ENCODE measurements around the gene PSMC3IP. TPM values are rescaled to one million over a fixed set of nuclear protein-coding genes. Genes with fewer than 3 reads are reported as not detected.
A peak's percentile ranks its signal among the peaks of the same experiment; 100 is the strongest.

PSMC3IP gene
- total RNA-seq, 2 donors from 2014 or later, result 2.9 to 11.2 TPM

GRCh38 chr17:42530952-42531454, 46.5 kb downstream of the PSMC3IP start:
- Histone ChIP-seq H3K9me3 (no peaks in the 10 kb centered on the region), H3K27me3 (replicated peaks; ENCODE audit: insufficient read depth) (no peaks in the 10 kb centered on the region), H3K4me3 (no peak overlapping the region), H3K27ac (peak overlapping the region; percentile 44 to 85), H3K4me1 (replicated peaks) (peaks cover 4% of the 10 kb centered on the region), H3K36me3 (no peaks in the 10 kb centered on the region)
- TF ChIP-seq POLR2AphosphoS5 (IDR thresholded peaks at IDR 0.05), result peak; percentile 11
- no peak for TF ChIP-seq POLR2A (IDR thresholded peaks at IDR 0.05)
- TF ChIP-seq, protein P1, sequence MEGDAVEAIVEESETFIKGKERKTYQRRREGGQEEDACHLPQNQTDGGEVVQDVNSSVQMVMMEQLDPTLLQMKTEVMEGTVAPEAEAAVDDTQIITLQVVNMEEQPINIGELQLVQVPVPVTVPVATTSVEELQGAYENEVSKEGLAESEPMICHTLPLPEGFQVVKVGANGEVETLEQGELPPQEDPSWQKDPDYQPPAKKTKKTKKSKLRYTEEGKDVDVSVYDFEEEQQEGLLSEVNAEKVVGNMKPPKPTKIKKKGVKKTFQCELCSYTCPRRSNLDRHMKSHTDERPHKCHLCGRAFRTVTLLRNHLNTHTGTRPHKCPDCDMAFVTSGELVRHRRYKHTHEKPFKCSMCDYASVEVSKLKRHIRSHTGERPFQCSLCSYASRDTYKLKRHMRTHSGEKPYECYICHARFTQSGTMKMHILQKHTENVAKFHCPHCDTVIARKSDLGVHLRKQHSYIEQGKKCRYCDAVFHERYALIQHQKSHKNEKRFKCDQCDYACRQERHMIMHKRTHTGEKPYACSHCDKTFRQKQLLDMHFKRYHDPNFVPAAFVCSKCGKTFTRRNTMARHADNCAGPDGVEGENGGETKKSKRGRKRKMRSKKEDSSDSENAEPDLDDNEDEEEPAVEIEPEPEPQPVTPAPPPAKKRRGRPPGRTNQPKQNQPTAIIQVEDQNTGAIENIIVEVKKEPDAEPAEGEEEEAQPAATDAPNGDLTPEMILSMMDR (IDR thresholded peaks at IDR 0.05), result no peak
- 89% methylated on average over 2 of the region's 2 CpGs for WGBS
- intact Hi-C loops (cut with DNase I), result no loop called here
- no peak for DNase-seq (ENCODE audit: low spot score)

GRCh38 chr17:42529061-42529460, 48.5 kb downstream of the PSMC3IP start:
- H3K27me3 ChIP-seq (replicated peaks; ENCODE audit: insufficient read depth), result no peaks in the 10 kb centered on the region
- no peaks in the 10 kb centered on the region for H3K9me3 ChIP-seq
- H3K36me3 ChIP-seq, result no peaks in the 10 kb centered on the region
- H3K4me1 ChIP-seq (replicated peaks), result peaks cover 4% of the 10 kb centered on the region
- no peak for DNase-seq (ENCODE audit: low spot score)
- intact Hi-C loops (cut with DNase I), result no loop called here
- 81% methylated on average over 3 of the region's 3 CpGs for WGBS
- no peak for TF ChIP-seq POLR2AphosphoS5 (IDR thresholded peaks at IDR 0.05)
- TF ChIP-seq, protein P1 (IDR thresholded peaks at IDR 0.05), result no peak
- no peak for TF ChIP-seq POLR2A (IDR thresholded peaks at IDR 0.05)
- no peak overlapping the region for H3K27ac ChIP-seq
- H3K4me3 ChIP-seq, result no peak overlapping the region

DNA sequence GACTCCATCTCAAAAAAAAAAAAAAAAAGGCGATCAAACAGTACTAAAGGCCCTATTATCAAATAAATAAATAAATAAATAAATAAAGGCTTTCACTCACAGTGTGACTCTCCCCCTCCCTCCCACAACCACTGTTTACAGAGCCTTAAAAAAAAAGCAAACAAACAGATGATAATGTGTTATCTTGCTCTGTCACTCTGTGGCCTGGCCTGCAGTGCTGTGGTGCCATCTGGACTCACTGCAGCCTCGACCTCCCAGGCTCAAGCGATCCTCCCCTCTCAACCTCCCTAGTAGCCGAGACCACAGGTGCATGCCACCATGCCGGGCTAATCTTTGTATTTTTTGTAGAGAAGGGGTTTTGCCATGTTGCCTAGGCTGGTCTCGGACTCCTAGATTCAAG, 49.6 kb downstream of the PSMC3IP start:
- 94% methylated on average over 6 of the region's 6 CpGs for WGBS
- H3K27ac ChIP-seq, result no peak overlapping the region
- peaks cover 4% of the 10 kb centered on the region for H3K4me1 ChIP-seq (replicated peaks)
- no peaks in the 10 kb centered on the region for H3K27me3 ChIP-seq (replicated peaks; ENCODE audit: insufficient read depth)
- intact Hi-C loops (cut with DNase I), result loop anchor here (2.0 kb wide), 1 partner anchor 203 kb away; no protein-coding TSS in a partner anchor
- no peaks in the 10 kb centered on the region for H3K36me3 ChIP-seq
- DNase-seq (ENCODE audit: low spot score), result no peak
- no peaks in the 10 kb centered on the region for H3K9me3 ChIP-seq
- TF ChIP-seq POLR2A (IDR thresholded peaks at IDR 0.05), result no peak
- no peak for TF ChIP-seq POLR2AphosphoS5 (IDR thresholded peaks at IDR 0.05)
- TF ChIP-seq, protein P1 (IDR thresholded peaks at IDR 0.05), result no peak
- no peak overlapping the region for H3K4me3 ChIP-seq

DNA sequence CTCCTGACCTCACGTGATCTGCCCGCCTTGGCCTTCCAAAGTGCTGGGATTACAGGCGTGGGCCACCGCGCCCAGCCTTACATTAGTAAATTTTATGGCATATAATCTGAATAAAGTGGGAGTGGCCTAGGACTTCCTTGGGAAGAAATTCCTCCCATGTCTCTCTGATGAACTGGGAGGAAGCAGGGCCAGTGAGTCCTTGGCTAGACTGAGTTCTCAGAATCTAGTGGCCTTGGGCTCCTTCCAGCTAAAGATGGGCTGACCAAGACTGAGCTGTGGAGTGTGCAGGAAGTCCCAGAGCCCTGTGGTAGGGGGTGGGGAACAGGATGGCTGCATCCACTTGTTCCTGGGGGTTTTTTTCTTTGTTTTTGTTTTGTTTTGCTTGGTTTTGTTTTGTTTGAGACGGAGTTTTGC, 51.5 kb downstream of the PSMC3IP start:
- DNase-seq (ENCODE audit: low spot score), result no peak
- intact Hi-C loops (cut with DNase I), result loop anchor here (2.0 kb wide), 1 partner anchor 201 kb away; no protein-coding TSS in a partner anchor
- H3K4me1 ChIP-seq (replicated peaks), result peaks cover 4% of the 10 kb centered on the region

More for the DNA sequence above, 51.5 kb downstream of the PSMC3IP start:
- WGBS, result 86% methylated on average over 6 of the region's 6 CpGs
- Histone ChIP-seq H3K9me3 (no peaks in the 10 kb centered on the region), H3K27me3 (replicated peaks; ENCODE audit: insufficient read depth) (no peaks in the 10 kb centered on the region), H3K4me3 (no peak overlapping the region), H3K36me3 (no peaks in the 10 kb centered on the region), H3K27ac (no peak overlapping the region)
- TF ChIP-seq POLR2AphosphoS5 (IDR thresholded peaks at IDR 0.05), result no peak
- TF ChIP-seq, protein P1 (IDR thresholded peaks at IDR 0.05), result no peak
- no peak for TF ChIP-seq POLR2A (IDR thresholded peaks at IDR 0.05)
